ENCODE data around the gene ZBTB49. TPM values are rescaled to one million over a fixed set of nuclear protein-coding genes. Genes with fewer than 3 reads are reported as not detected.

The ZBTB49 gene
- total RNA-seq, 1 donor from 2014 or later, result 8.4 TPM

DNA sequence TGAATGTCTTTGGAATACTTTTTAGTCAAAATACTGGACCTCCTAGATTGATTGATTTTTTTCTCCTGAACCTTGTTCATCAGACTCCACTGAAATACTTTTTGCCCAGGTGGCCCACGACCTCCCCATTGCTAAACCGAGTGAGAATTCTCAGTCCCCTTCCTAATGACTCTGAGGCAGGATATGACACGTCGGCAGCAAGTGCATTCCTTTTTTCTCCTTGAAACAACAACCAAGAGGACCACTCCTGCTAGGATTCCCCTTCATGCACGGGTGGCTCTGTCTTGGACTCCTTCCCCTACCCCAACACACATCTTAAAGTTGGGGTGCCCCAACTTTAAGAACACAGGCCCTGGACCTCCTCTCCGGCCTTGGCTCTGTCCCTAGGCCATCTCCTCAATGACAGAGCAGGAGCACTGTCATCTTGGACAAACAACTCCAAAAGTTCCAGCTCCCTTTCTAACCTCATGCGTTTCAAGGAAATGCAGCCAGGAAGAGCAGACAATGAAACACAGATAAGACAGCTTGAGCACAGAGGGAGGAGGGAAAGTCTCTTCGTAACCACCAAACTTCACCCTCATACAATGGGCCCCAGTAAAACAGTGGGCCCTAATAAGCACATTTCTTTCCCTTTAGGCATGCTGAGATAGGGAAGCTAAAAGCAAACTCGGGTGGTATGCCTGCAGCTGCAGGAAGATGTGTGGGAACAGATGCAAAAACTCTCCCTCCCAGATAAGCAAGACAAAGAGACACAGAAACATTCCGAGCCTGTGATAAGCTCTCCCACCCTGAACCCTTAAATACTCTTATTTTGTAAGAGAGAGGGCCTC lies 33.9 kb downstream of the ZBTB49 start:
- intact Hi-C loops (cut with micrococcal nuclease), result no loop called here

DNA sequence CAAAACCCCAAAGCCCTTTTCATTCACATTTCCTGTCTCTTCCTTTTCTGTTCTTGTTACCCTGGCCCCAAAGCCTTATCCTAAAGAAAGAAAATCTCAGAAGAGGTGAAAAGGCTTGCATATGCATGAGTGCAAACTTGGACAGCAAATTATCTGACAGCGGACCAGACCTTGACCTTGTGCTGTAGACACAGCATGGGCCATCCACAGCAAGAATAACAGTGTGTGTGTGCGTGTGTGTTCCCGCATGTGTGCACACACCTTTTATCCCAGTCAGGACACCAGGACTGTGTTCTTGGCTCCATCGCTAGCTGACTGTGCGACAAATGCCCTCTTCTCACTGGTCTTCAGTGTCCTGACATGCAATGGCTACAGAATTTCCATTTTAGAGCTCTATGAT lies 35.3 kb downstream of the ZBTB49 start:
- intact Hi-C loops (cut with micrococcal nuclease), result no loop called here

DNA sequence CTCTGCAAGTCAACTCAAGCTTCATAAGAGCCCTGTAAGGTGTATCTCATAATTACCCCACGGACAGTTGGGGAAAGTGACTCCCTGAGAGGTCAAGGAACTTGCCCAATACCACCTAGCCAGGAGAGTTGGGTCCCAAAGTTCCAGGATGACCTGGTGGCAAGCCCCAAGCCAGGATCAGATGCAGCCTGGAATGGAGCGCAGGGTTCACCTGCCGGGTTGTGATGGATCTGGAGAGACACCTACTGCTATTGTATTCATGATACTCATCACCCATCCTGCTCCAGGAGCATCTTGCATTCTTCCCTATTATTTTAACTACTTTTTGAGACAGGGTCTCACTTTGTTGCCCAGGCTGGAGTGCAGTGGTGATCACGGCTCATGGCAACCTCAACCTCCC lies 36.1 kb downstream of the ZBTB49 start:
- intact Hi-C loops (cut with micrococcal nuclease), result no loop called here

DNA sequence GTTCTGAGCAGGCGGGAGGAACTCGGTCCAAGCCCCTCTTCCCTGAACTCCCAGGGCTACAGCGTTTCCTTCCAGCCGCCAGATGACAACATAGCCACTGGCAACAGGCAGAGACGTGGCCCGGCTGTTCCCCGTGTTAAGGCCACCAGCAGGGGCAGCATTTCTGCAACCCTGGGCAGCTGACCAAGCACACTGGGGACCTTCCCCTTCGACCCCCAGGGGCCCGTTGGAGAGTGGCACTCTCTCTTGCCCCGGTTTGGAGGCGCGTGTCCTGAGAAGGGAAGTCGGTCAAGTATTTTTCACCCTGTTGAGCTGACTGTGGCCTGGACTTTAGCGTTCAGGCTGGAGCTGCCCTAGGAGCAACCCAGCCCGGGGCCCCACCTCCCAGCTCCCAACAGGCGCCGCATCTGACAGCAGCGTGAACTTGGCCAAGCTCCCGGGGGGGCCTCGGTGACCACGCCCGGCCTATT lies 37.6 kb downstream of the ZBTB49 start:
- intact Hi-C loops (cut with micrococcal nuclease), result no loop called here

DNA sequence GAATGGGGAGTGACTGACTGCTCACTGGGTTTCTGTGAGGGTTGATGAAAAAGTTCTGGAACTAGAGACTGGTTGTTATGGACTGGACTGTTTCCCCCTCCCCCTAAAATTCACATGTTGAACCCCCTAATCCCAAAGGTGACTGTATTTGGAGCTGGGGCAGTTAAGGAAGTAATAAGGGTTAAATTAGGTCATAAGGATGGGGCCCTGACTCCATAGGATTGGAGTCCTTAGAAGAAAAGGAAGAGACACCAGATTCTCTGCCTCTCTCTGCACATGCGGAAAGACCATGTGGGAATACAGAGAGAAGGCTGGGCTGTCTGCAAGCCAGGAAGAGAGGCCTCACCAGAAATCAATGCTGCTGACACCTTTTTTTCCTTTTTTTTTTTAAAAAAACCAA lies 38.2 kb downstream of the ZBTB49 start:
- intact Hi-C loops (cut with micrococcal nuclease), result no loop called here

DNA sequence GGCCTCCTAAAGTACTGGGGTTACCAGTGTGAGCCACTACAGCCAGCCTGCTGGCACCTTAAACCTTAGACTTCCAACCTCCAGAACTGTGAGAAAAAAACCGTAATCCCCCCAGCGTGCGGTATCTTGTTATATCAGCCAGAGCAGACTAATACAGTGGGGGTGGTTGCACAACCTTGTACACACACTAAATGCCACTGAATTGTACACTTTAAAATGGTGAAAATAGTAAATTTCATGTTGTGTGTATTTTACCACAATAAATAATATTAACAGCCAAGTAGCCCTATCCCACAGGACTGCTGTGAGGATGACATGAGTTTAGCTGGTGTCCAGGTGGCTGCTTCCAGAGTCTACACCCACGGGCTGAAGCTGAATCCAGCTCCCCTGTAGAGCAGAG lies 38.8 kb downstream of the ZBTB49 start:
- intact Hi-C loops (cut with micrococcal nuclease), result no loop called here

DNA sequence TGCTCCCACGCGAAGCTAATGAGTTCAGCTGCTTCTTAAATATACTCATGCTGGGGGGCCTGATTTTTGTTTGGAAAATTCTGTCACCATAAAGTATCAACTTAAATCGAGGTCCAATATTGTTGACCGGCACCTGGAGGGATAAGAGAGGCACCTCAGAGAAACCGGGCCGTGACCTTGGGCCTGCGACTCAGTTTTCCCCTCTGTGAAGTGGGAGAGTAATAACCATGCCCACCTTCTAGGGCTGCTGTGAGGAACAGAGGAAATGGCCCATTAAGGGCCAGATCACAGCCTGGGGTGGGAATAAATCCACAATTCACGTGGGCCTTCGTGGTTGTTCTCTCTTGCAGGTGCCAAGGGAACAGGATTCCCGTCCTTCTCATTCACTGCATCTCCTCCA lies 39.4 kb downstream of the ZBTB49 start:
- intact Hi-C loops (cut with micrococcal nuclease), result no loop called here

DNA sequence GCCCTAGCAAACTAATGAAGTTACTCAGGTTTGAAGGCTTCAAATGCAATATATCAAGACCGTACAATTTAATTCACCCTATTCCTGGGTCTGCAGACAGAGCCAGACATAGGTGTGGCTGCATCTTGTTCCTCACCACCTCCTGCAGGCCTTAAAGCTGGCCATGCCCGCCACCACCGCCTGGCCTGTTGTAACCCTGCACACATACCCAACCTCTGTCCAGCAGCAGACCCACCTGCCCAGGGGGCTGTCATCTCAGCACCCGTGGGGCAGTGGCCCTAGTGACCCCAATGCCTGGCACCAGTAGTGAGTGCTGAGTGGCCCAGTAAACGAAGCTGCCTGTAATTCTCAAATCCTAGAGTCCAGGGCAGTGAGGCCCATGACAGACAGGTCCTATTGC lies 40.7 kb downstream of the ZBTB49 start:
- intact Hi-C loops (cut with micrococcal nuclease), result no loop called here

DNA sequence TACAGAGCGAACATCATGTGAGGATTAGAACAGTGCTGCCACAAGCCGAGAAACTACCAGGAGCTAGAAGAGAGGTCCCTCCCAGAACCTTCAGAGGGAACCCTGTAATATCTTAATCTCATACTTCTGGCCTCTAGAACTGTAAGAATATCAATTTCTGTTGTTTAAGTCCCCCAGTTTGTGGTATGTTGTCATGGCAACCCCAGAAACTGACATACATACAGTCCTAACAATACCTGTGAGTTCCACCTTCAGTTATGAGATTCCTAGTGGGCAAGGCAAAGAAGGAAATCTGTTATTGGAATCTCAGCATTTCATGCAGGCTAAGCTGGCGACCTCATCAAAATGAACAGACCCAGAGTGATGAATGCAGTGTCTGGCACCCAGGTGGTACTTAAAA lies 42.5 kb downstream of the ZBTB49 start:
- intact Hi-C loops (cut with micrococcal nuclease), result no loop called here

DNA sequence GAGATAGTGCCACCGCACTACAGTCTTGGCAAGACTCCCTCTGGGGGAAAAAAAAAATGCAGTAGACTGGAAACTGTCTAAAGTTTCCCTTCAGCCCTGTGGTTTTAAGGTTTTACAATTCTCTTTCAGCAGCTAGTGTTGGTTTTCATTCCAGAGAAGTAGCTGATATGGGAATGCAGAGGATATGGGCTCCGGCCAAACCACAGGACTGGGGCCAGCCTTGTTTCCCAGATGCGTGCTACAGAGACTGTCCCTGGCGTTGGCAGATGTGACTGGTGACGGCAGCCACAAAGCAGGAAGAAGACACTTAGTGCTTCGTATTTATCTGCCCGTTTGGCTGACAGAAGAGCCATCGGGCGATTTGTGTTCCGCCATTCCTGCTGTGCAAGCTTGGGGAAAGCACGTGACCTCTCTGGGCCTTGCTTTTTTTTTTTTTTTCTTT lies 43.2 kb downstream of the ZBTB49 start:
- intact Hi-C loops (cut with micrococcal nuclease), result no loop called here

DNA sequence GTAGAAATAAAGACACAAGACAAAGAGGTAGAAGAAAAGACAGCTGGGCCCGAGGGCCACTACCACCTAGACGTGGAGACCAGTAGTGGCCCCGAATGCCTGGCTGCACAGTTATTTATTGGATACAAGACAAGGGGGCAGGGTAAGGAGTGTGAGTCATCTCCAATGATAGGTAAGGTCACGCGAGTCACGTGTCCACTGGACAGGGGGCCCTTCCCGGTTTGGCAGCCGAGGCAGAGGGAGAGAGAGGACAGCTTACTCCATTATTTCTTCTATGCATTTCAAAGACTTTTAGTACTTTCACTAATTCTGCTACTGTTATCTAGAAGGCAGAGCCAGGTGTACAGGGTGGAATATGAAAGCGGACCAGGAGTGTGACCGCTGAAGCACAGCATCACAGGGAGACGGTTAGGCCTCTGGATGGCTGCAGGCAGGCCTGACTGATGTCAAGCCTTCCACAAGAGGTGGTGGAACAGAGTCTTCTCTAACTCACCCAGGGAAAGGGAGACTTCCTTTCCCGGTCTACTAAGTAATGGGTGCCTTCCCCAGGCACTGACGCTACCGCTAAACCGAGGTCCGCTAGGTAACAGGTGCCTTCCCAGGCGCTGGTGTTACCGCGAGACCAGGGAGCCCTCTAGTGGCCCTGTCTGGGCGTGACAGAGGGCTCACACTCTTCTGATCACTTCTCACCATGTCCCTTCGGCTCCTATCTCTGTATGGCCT lies 44.9 kb downstream of the ZBTB49 start:
- intact Hi-C loops (cut with micrococcal nuclease), result loop anchor here (1.0 kb wide), 5 partner anchors 42 to 83 kb away; partner anchors contain the start of genes LYAR and ZBTB49

DNA sequence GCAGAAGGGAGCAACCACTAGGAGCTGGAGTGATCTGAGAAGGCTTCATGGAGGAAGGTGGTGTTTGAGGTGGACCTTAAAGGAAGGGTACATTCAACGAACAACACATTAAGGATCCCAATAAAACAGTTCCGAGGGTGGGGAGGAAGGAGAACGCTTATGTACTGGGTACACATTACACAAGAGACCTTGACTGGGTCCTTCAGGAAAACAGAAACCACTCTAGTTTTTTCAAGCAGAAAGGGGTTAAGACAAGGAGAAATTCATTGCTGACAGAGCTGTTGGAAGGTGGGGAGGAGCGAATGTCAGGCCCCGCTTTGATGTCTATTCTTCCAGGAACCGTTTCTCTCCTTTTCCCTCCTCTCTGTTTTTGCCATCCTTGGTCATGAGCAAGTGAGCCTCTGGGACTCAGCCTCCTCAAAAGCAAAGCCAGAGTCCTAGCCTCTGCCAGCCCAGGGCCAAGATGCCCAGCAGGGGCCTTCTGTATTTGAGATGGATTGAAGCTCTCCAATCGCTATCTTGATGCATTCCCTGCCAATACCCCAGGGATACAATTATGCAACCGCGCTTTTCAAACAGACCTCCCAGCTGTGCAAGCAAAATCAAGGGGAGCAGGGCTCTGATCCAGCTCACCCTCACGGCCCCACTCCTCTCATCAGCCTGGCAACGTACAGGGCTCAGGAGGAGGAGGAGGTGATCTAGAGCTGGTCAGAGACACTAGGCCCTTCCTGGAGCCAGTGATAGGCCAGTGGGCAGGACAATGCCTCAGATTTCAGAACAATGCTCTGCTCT lies 48.4 kb downstream of the ZBTB49 start:
- intact Hi-C loops (cut with micrococcal nuclease), result no loop called here

DNA sequence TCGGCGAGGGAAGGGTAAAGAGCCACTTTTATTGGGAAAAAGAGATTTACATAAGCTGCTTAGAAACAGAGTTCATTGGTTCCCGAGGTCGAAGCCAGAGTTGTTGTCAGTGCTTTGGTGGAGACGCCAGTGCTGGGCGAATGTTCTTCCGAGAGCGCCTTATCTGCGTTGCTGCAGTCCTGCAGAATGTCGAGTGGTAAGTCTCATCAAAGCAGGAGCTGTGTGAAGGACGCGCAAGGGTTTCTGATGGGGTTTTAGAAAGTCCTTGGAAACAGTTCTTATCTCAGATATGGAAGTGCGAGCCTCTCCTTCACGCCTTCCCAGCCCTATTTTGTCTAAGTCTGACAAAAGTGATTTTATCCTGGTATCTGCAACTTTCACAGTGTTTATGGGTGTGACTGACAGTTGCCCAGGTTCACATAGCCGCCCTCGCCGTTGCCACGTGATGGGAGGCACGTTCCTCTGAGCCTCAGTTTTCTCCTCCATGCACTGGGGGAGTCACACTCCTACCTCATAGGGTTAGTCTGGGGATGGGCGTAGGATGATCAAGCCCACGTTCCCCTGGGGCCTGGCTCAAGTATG lies 49.5 kb downstream of the ZBTB49 start:
- intact Hi-C loops (cut with micrococcal nuclease), result no loop called here

DNA sequence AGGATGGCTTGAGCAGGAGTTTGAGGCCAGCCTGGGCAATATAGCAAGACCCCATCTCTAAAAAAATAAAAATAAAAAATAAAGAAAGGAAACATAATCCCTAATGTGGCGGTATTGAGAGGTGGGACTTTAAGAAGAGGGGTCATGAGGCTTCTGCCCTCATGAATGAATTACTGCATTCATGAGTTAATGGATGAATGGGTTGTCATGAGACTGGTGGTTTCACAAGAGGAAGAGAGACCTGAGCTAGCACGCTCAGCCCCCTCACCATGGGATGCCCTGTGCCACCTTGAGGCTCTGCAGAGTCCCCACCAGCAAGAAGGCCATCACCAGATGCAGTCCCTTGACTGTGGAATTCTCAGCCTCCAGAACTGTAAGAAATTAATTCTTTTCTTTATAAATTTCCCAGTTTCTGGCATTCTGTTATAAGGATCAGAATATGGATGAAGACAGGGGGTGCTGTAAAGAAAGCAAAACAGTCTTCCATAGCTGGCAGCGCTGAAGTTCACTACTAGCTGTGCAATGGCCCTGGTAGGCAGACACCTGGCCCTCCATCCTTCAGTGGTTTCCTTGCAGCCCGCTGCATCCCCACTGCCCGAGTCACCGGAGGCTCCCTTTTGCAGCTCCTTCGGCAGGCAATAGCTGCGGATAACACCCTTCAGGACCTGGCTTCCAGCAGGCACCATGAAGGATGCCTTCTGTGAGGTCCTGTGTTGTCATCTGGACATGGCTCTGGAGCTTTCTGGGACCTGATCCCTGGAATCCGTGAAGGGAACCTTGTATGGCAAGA lies 52.0 kb downstream of the ZBTB49 start:
- intact Hi-C loops (cut with micrococcal nuclease), result no loop called here

DNA sequence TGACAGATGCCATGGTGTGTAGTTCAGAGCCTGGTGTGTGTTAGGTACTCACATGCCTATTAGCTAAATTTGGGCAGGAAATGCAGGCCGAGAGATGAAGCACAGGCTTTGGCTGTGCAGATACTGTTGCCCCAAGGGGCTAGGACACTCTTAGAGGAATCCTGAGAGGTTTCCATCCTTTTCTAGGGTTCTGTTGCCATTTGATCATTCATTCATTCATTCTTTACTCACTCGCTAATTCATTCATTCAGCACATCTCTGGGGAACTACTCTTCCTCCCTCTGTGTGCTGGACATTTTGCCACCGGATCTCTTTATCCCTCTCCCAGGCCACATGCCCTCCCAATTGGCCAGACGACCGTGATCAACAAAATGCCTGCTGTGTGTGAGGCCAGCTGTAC lies 53.0 kb downstream of the ZBTB49 start:
- intact Hi-C loops (cut with micrococcal nuclease), result no loop called here

DNA sequence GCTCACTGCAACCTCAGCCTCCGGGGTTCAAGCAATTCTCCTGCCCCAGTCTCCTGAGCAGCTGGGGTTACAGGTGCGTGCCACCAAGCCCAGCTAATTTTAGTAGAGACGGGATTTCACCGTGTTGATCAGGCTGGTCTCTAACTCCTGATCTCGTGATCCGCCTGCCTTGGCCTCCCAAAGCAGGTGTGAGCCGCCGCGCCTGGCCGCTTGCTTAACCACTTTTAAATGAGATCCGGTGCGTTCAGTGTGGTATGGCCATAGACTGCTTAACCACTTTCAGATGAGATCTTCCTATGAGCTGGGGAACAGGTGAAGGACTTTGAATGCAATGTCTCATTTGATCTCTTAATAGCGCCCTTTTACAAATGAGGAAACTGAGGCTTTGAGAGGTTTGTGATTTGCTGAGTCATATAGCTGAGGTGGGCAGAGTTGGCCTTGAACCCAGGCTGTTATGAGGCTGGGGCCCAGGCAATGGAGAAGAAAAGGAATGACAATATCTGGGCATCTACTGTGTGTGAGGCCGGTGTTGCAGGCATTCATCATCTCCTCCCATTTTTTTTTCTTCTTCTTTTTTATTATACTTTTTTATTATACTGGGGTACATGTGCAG lies 55.0 kb downstream of the ZBTB49 start:
- intact Hi-C loops (cut with micrococcal nuclease), result no loop called here

DNA sequence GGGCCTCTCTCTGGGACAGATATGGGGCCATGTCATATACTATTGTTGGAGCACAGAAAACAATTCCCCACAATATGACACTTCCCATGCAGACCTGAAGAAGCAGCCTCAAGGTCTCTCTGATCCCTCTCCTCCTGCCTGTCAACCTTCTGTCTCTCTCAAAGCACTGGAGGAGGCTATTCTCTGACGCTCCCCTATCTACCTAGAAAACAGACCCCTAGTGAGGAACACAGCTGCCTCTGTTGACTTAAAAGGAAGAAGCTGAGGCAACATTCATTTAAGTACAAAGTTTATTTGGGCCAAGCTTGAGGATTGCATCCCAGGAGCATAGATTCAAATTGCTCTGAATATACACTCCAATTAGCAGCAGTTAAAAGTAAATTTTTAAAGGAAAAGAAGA lies 57.5 kb downstream of the ZBTB49 start:
- intact Hi-C loops (cut with micrococcal nuclease), result no loop called here

DNA sequence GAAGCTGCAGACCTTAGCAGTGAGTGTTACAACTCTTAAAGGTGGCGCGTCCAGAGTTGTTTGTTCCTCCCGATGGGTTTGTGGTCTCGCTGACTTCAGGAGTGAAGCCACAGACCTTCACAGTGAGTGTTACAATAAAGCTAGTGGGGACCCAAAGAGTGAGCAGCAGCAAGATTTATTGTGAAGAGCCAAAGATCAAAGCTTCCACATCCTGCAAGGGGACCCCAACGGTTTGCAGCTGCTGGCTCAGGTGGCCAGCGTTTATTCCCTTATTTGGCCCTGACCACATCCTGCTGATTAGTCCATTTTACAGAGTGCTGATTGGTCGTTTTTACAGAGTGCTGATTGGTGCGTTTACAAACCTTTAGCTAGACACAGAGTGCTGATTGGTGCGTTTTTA lies 58.5 kb downstream of the ZBTB49 start:
- intact Hi-C loops (cut with micrococcal nuclease), result loop anchor here (1.0 kb wide), 1 partner anchor 58 kb away; the partner anchor contains the start of genes LYAR and ZBTB49

DNA sequence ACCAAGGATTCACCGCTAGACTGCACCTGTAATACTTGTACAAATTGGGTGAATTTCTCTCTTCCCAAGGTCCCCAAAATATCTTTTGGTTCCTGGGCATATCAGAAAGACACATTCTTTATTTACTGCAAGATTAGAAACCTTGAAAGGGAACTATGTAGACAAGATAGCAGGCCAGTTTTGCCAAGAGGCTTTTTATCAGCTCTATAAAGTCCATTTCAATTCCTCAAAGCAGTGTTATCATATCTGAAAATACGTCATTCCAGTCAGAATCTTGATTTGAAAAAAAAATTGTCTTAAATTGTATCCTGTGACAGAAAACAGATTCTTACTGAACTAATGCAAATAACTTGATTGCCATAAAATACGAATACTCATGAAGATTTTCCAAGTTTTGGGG lies 59.8 kb downstream of the ZBTB49 start:
- intact Hi-C loops (cut with micrococcal nuclease), result no loop called here

DNA sequence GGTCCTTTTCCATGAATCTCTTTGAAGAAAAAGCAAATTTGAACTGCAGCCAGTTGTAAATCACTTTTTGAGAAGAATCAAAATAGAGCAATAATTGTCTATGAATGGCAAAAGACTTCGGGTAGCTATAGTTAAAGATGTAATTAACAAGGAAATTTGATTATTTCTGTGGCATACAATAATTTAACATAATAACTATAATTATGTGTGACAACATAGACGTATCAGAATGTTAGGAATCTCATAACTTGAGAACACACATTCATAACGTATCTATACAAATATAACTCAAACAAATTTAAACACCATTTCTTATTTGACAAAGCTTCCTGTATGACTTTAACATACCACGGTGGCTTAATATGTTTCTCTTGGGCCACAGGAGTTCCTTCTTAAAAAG lies 60.9 kb downstream of the ZBTB49 start:
- intact Hi-C loops (cut with micrococcal nuclease), result no loop called here

Measured in T-helper 1 cell treated with Interleukin-12 subunit alpha and Interleukin-12 subunit beta and Interleukin-4 antibody, amounts not matched to agents 30 ng/mL and 1 ng/mL, for 36 hours (primary cell).